HG02885 (cell line): Measurements from ENCODE around the gene VPS39.

Experiments used
- ATAC-seq: cut with Tn5 transposase; IDR thresholded peaks from one replicate; pipeline ENCODE4 v1.9.1; 2021; ENCODE audit warnings: mild to moderate bottlenecking; ENCODE audit not compliant: unreplicated experiment, poor library complexity

Gene VPS39

DNA sequence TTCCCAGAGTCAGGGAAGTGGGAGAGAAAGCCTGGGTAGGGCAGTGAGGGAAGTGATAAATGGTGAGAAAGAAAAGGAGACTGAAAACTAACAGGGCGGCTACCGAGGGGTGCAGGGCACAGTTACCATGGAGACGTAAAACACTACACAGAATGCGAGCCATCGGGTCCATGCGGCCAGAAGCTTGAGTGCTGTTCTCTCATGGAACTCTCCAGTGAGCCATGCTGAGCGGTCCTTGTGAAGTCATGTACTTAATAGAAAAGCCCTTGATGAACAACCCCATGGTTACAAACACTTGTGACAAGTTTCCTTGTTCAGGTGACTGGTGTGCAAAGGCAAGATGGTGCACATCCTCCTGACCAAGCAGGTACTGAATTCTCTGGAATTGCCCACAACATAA lies 48.0 kb downstream of the VPS39 start:
- no peak for ATAC-seq

- ATAC-seq: no peak
These were observed 48.6 kb downstream of the VPS39 start for GRCh38 chr15:42159381-42160015.

DNA sequence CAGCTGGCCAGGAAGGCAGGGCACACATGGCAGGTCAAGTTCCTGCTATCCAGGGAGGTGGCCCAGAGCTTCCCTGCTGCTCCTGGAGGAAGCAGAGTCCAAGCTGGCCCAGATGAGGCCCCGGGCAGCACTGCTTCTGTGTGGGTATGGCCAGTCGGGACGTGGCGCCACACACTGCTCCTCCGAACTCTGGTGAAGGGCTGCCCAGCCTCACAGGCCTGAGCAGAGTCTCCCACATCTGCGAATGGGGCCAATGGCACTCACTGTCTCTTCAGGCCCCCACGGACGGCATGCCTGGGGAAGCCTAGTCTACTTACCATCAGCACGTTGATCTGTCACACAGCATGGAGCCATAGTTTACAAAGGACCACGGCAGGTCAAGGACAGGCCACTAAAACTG lies 49.2 kb downstream of the VPS39 start:
- no peak for ATAC-seq

DNA sequence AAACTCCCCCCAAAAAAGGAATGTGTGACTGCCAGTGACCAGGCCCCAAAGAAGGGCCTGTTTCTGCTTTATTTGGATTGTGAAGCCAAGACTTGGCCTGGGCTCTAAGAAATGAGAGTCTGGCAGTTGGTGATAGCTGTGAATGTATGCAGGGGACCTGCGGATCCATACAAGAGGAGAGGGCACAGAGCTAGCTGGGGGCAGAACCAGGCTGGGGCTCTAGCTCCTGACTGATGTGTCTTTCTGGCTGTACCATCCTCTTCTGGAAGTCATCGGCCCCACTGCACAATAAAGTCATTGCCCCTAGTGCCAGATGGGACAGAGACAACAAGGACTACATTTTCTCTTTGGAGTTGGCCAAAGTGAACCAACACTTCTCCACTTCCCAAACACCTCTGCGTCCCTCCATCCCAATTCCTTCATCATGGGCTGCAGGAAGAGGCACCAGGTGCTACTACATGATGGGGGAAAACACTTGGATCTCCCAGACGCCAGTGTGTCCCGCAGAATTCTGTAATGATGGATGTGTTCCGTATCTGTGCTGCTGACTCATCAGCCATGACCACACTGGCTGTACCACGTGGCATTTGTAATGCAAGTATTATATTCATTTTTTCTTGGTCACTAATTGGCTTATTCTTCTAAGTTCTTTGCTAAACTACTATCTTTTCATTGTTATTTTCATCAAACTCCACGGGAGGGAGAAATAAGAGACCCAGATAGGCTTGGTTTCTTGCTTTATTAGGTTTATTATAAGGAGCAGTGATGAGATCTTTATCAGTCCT lies 49.9 kb downstream of the VPS39 start:
- no peak for ATAC-seq

GRCh38 chr15:42157381-42157780 lies 50.7 kb downstream of the VPS39 start:
- ATAC-seq: no peak

DNA sequence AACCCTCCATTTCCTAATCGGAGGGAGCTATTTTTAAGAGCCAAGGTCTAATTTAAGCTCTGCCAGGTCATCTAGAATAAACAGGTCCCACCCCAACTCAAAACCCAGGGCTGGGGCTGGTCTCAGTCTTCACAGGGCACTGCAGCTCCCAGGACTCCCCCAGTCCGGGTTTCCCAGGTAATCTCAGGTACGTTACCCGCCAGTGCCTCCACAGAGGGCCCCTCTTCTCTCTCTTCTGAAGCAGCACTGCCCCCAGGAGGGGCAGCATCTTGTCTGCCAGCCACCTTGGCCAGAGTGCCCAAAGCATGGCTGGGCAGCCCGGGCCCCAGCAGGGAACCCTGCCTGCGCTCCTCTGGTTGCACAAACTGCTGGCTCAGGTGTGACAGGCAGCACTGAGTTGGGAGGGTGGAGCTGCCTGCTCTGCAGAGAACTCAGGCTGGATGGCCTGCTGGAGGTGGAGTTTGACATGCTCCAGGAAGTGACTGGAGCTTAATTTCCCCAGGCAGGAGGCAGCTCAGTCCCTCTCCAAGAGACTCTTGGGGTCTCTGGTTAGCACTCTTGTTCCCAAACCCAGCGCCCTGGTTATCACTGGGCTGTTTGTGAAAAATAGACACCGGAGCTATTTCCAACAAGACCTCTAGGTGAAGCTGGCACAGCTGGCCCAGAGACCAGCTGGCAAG lies 51.7 kb downstream of the VPS39 start, which contains the start of gene PLA2G4F:
TSS of gene PLA2G4F (minus strand) at position 394 of the 680 bp plus-strand sequence. CDS start at position 307, 87 bp downstream.
- no peak for ATAC-seq

- no peak for ATAC-seq
These were observed 52.4 kb downstream of the VPS39 start for GRCh38 chr15:42155546-42156242.

- no peak for ATAC-seq
These were observed 53.1 kb downstream of the VPS39 start for GRCh38 chr15:42154956-42155355.

- ATAC-seq: no peak
These were observed 53.7 kb downstream of the VPS39 start for GRCh38 chr15:42154212-42154941.

GRCh38 chr15:42153874-42154211 lies 54.3 kb downstream of the VPS39 start:
- no peak for ATAC-seq

DNA sequence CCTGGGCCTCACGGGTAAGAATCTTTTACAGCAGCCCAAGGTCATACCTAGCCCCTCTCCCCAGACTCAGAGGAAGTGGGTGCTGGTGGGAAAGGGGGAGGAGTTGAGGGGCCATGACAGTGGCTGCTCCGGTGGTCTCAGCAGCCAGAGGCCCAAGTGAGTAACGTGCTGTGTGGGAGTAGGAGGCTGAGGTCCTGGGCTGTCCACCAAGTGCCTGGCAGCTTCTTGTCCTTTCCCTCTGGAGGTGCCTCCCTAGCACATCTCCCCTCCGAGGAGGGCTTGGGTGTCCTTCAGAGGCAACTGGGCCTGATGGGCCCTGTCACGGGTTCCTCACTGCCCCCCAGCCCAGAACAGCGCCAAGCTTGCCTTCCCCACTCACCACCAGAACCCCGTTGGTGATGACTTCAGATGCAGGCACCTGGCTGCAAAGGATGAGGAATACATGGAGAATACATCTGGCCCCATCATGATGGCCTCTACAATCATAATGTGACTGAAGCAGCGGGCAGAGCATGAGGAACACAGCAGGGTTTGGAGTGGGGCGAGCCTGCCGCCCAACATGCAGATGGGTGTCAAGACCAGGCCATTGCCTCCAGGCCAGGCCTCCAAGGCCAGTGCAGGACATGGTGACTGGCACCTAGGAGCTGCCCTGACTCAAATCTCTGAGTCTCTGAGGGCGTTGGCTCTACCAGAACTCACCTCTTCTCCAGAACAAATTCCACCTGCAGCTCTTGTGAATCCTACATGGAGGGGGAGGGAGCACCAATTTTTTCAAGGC lies 55.0 kb downstream of the VPS39 start:
- no peak for ATAC-seq

DNA sequence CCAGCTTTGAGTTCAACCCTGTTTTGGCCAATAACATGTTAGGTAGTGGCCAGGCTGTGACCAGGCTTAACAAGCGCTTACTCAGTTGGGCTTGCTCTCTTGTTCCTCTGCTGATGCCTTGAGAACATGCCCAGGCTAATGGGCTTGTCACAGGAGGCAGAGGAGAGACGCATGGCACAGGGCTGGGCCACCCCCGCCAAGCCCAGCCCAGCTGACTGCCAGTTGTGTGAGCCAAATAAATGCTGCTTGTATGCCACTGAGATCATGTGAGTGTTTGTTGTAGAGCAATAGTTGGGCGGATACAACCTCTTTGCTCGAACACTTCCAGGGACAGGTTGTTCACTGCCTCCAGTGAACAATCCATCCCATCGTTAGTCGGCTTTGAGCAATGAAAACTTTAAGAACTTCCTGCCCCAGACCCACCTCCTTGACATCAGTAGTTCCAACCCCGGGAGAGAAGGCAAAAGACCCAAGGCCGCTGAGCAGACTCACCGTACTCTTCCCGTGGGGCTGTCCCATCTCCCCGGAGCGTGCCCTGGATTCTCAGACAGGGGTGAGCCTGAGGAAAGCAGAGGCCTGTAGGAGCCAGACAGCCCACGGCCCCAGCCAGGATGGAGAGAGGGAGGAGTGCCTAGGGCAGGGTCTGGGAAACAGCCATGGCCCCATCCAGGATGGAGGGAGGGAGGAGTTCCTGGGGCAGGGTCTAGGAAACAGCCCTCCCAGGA lies 55.7 kb downstream of the VPS39 start:
- ATAC-seq: no peak

DNA sequence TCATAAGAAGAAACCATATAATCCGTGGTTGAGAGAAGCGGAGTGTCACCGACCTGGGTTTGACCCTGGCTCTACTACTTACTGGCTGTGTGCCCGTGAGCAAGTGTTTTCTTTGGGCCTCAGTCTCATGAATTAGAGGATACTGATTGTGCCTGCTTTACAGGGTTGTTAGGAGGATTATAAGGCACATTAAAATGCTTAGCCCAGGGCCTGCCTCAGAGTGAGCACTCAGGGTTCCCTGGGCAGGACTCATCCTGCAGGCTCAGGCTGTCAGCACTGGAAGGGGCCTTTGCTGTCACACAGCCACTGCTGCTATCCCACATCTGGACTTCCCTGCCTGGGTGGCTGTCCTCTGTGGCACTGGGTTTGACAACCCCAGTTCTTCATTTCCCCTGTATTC lies 56.4 kb downstream of the VPS39 start:
- ATAC-seq: no peak

GRCh38 chr15:42151141-42151561 lies 57.0 kb downstream of the VPS39 start:
- no peak for ATAC-seq

DNA sequence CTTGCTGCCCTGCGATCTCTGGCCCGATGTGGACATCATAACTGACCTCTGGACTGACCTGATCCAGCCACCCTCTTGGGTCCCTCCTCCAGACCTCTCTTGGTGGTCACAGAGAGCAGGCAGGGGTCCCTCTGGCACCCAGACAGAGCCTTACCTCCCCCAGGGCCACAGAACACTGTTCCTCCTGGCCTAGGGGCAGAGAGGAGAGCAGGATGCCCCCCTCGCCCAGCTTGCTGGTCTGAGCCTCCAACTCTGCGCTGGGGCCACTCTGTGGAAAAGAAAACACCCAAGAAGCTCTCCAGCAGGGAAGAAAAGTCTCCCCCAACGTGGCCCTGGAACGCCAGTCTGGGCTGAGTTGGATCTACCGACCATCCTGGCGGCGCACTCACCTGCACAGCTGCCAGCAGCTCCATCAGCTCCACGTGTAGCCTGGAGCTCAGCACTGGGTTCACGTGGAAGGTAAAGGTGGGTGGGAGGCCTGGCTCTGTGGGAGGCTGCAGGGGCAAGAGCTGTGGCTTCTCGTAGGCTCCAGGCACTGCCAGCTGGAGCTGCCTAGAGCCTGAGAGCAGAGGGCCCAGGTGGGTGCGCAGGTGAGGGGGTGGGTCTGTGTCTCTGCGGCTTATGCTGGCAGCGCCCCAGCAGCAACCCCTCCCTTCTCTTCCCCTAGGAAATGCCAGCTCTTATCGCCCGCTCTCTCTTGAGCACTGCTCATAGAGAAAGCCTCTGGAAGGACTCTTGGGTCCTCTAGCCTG lies 57.7 kb downstream of the VPS39 start:
- no peak for ATAC-seq

DNA sequence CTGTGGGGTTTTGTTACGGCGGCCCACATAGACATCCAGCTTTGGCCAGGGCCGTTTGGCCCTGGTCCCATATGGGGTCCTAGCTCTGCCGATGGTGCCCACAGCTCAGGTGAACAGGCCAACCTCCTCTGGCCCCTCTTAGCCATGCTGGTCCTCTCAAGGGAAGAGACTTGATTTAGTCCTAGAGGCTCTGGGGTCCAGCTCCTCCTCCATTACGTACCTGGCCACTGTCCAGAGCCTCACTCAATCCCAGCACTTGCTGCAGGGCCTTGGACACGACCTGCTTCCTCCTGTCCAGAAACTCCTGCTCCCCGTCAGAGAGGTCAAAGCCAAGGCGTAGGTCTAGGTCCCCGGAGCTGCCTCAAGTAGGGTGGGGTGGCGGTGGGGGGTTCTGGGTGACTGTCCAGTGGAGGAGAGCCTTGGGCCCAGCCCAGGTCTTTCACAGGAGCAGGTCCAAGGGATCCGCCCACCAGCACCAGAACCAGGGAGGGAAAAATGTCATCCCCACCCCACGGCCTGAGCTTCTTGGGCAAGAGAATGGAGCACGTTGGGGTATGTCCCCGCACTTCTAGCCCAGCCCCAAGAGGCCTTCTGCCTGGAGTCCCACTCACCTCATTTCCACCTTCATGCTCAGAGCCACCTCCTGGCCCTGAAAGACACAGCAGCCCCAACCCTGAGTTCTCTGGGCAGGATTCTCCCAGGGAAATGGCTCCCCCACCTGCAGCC lies 58.4 kb downstream of the VPS39 start:
- ATAC-seq: no peak

DNA sequence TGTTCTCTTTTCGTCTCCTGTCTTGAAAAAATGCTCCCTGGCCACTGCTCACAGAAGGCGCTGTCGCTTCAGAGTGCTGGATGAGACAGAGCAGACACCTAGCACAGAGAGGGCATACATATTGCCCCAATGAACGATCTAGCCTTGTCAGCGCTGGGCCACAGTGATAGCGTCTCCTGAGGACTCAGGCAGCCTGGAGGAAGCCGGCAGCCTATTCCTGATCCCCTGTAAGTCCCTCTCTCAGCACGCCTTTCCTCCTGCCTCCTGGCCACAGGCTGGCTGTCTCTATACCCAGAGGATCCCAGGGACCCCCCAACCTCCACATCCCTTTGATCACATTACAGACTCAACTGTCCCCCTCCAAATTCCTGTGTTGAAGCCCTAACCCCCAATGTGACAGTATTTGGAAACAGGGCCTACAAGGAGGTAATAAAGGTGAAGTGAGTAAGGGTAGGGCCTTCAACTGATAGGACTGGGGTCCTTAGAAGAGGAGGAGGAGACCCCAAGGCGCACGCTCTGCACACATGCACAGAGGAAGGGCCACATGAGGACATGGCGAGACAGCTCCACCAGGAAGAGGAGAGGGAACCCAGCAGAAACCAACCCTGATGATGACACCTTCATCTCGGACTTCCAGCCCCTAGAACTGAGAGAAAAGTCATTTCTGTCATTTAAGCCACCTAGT lies 59.2 kb downstream of the VPS39 start:
- ATAC-seq: no peak
